CD4-positive, alpha-beta T cell treated with Interleukin-17A for 1 hour (primary cell): Measurements from ENCODE around the gene HYAL3.

Experiments used
- DNase-seq: peaks from one replicate; pipeline ENCODE4 v3.0.0-alpha.2; 2020

Gene HYAL3, protein sequence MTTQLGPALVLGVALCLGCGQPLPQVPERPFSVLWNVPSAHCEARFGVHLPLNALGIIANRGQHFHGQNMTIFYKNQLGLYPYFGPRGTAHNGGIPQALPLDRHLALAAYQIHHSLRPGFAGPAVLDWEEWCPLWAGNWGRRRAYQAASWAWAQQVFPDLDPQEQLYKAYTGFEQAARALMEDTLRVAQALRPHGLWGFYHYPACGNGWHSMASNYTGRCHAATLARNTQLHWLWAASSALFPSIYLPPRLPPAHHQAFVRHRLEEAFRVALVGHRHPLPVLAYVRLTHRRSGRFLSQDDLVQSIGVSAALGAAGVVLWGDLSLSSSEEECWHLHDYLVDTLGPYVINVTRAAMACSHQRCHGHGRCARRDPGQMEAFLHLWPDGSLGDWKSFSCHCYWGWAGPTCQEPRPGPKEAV

DNA sequence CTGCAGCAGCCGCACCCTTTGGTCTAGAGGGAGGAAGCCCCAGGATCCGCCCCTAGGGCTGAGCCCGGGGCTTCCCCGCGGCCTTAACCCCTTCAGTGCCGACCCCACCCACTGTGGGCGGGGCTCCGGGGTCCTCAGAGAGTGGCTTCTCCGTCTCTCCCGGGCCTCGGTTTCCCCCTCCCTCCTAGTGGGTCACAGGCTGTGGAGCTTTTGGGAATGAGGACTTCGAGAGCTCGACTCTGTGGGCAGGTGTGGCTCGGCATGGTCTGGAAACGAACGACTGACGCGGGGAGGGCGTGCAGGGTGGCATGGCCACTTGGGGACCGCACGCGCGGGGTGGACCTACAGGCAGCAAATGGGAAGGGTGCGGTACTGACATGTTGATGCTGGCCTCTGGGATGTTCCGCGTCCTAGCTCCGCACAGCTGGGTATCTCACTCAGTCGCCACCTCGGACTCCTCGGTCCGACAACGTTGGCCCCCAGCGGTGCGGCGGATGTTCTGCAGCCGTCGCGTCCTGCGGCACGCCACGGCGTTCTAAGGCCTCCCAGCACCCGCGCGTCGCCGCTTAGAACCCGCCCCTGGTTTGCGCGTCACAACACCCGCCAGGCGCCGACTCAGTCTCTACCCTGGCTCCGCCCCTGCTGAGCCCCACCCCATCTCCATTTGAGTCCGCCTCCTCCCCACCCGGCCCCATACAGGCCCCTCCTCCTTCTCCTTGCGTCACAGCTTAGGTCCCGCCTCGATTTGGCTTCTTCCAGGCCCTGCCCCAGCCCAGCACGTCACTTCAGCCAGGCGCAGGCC lies at the start of gene HYAL3, which contains the start of gene NAA80:
Gene HYAL3 (minus strand): TSS at position 570 of the 802 bp plus-strand sequence. CDS start 3,803 bp downstream, outside the sequence.
Gene NAA80 (minus strand): TSS at position 570 of the 802 bp plus-strand sequence. CDS start 1,942 bp downstream, outside the sequence.
- DNase-seq = peak; percentile 100

DNA sequence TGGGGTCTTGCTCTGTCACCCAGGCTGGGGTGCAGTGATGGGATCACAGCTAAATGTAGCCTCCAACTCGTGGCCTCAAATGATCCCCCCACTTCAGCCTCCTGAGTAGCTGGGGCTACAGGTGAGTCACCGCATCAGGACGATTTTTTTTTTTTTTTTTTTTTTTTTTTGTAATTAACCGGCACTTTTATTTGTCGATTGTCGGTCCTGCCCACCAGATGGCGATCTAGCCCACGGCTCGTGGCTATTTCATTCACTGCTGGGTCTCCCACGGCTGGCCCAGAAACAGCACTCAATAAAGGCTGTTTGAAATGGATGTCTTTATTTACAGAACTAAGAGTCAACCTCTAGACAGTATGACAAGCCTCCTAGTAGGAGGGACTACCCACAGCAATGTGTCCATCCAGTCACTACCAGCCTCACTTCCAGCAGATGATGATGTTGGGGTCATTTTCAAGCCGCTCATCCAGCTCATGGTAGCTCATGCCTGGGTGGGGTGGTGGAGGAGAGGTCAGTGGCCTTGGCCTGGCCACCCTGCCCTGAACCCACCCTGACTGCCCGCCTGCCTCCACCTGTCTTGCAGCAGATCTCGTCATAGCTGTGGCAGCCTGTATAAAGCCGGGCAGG lies 48.1 kb upstream of the HYAL3 start:
- DNase-seq = peak; percentile 89

DNA sequence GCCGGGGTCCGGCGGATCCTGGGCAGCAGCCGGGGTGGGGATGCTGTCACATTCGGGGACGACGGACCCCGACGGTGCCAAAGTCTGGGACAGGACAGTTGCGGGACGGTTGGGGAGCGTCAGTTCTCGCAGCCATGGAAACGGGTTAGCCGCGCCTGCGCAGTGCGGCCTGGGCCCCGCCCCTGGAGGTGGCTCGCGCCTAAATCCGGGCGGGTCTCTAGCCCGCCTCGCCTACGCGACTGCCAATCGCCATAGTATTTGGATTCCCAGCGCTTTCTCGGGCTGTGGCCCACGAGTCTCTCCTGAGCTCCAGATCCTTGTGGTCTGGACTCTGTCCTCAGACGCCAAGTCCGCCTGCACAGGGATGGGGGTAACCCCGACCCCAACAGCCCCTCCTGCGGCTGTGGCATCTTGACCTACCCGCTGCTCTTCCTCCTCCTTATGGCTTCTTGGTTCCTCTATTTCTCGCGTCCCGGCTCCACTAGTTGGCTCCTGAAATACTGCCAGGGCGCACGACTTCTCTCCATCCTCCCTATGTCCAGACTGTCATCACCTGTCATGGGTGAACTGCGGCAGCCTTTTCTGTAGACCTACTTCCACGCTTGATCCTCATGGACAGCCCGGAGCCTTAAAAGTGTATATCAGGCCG lies 46.5 kb upstream of the HYAL3 start, which contains the start of gene ZMYND10:
Gene ZMYND10 (minus strand): TSS at position 147 of the 649 bp plus-strand sequence. CDS start 153 bp downstream, outside the sequence.
- DNase-seq = peak; percentile 79

DNA sequence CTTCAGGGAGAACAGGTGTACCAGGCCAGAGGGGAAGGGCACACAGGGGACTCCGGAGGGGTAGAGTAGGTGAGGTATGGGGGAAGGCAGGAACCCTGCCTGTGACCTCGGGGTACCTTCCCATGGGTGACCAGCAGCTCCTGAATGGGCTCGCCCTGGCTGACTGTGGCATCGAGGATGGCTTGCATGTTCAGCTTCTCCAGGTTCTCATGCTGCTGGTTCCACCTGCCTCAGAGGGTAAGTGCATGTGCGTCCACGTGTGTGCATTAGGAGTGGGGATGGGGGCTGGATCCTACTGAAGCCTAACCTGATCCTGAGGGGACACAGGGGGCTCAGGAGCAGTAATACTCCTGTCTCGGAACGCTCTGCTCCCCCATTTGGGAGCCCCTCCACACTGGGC lies 45.8 kb upstream of the HYAL3 start:
- DNase-seq = no peak

DNA sequence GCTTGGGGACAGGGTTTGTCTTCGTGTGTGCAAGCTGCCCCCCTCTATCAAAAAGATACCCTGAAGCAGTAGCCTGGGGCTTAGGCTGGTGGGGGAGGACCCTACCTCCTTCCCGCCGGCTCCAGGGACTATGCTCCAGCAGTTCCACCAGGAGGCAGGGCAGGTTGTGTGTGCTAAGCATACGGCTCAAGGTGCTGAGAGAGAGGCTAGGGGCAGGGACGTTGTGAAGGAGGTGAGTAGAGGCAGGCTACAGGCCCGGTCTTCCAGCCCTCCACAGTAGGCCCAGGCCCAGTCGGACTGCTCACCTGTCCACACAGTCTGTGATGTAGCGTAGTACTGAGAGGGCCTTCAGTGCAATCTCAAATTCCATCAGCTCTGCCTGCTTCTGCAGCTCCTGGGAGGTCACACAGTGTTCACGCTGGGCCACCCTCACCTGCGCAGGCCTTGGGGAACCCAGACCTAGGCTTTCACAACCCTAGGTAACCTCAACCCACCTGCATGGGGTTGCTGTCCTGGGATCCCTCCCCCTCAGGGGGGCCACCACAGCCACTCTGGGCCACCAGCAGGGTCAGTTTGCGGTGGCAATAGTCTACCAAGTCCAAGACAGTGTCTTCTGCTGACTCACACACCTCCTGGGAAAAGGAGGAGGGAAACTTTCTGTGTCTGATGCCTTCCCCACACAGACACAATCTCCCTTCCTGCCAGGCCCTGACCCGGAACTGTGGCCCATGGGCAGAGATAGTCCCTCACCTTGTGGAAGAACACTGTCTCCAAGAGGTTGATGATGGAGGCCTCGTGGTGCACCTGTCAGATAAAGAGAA lies 43.8 kb upstream of the HYAL3 start:
- DNase-seq = no peak

DNA sequence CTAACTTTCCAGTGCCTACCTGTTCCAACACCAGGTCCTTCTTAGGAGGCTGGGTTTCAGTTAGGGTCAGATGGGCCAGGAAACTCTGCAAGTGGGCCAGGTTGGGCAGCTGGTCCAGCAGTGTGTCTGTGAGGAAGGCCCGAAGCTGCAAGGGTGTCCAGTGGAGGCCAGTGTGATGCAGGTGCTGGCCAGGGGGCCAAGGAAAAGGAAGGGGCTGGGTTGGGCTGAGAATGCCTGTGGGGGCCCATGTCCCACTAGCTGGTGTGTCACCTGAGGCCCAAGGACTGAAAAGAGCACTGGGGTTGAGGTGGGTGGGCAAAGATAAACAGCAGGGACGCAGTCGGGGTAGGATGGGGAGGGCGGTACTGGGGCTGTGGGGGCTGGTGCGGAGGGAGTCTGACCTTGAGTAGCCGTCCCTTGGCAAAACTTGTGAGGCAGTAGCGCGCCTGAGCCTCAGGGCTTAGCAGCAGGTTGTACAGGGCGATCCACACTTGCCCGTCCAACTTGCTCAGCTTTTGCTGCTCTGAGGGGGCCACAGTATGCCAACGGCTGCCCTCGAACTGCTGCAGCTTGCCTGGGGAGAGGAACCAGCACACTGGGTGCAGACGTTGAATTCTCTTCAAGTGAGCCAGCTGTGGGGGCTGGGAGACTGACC lies 42.9 kb upstream of the HYAL3 start:
- no peak for DNase-seq

DNA sequence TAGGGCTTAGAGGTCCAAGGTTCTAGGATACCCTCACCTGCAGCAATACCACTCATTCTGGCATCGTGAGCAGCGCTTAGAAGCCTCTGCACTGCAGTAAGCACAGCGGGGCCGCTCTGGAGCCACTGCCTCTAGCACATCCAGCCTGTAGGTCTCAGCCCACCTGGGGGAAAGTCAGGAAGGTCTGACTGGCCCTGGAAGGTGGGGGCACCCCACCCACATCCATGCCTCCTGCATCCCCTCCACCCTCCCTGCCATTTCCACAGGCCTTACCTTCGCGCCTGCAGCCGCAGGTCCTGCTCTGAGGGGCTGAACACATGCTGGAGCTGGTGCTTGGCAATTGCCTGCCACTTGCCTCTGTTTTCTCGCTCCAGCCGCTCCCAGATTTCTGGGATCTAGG lies 42.3 kb upstream of the HYAL3 start:
- no peak for DNase-seq

DNA sequence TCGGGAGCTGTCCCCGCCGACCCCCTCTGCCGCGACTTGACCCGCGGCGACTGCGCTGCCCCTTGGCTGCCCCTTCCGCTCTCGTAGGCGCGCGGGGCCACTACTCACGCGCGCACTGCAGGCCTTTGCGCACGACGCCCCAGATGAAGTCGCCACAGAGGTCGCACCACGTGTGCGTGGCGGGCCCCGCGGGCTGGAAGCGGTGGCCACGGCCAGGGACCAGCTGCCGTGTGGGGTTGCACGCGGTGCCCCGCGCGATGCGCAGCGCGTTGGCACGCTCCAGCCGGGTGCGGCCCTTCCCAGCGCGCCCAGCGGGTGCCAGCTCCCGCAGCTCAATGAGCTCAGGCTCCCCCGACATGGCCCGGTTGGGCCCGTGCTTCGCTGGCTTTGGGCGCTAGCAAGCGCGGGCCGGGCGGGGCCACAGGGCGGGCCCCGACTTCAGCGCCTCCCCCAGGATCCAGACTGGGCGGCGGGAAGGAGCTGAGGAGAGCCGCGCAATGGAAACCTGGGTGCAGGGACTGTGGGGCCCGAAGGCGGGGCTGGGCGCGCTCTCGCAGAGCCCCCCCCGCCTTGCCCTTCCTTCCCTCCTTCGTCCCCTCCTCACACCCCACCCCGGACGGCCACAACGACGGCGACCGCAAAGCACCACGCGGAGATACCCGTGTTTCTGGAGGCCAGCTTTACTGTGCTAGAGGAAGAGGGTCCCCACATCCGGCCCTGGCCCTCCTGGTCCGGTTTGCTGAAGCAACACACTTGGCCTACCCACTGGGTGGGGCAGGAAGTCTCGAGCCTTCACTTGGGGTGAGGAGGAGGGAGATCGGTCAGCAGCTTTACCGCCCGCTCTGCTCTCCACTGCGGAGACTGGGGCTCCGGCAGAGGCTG lies 41.5 kb upstream of the HYAL3 start, which contains the start of gene RASSF1:
Gene RASSF1 (minus strand): TSS at position 389 of the 882 bp plus-strand sequence. CDS start 31 bp downstream, at position 358.
- DNase-seq = peak; percentile 80

DNA sequence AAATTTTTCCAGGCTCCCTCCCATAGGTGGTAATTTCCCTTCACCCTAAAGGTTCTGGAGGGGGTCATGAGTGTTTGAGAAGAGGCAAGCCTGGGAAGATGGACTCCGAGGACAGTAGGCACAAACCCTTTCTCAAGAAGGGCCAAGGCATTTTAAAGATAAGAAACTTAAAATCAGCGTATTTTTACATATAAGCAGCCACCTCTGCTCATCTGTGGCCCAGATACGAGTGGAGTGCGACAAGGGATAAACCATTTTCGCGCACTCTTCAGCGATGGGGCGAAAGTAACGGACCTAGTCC lies 40.9 kb upstream of the HYAL3 start:
- DNase-seq = no peak

DNA sequence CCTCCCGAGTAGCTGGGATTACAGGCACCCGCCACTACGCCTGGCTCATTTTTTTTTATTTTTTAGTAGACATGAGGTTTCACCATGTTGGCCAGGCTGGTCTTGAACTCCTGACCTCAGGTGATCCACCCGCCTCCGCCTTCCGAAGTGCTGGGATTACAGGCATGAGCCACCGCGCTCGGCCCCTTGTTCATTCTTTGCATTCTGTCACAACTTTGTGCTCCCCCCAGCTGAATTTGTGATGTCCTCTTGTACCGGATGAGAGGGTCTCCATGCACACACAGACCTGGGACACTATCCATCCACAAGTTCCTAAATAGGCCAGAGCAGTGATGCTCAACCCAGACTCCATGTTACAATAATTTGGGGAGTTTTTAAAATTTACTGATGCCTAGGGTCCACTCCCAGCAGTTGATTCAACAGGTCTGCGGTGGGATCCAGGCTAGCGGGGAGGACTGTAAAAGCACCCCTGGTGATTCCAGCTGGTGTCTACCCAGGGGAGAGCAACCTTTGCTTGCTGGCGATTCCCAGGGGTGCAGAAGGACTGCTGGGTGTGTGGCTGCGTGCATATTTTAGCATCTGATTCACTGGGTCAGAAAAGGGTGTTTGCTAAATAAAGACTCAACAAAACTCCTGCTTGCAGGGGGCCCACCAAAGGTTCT lies 40.4 kb upstream of the HYAL3 start:
- DNase-seq = no peak

DNA sequence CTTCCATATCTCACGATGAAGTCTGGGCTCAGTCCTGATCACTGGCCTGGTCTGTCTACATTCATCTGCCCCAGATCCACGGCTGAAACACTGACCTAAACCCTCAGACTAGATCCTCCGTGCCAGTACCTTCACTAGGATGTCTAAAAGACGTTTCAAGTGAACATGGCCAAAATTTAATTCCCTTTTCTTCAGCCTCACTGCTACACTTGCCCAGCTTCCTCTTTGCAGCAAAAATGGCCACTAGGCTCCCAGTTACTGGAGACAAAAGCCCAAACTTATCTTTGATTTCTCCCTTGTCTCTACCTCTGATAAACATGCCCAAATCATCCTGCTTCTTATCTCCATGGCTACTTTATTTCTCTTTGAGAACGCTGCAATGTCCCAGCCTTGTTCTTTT lies 39.8 kb upstream of the HYAL3 start:
- no peak for DNase-seq

DNA sequence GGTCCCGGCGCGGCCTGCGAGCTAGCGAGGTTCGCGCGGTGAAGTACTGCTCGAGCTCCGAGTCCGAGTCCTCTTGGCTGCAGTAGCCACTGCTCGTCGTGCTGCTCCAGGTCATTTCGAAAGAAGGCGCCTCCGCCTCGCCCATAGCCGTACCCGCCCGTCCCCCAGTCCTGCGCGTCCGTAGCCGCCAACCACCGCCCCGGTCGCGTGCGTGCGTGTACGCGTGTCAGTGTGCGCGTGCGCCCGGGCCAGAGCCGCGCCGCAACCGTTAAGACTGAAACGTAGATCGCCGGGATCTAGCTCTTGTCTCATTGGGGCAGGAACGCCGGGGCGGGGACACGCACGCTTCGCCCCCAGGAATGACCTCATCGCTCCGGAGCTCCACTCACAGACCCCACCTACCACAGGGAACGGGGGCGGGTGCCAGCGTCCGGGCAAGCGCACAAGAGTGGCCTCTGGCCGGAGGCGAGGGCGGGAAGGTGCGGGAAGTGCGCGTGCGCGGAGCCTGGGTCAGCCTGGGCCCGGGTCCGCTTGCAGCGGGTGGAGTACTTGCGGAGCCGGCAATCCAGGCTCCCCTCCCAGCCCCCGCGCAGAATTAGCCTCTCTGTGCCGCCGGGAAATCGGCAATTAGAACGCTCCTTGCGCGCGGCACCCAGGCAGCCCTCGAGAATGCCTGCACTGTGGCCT lies 38.1 kb upstream of the HYAL3 start:
- peak; percentile 96 for DNase-seq

DNA sequence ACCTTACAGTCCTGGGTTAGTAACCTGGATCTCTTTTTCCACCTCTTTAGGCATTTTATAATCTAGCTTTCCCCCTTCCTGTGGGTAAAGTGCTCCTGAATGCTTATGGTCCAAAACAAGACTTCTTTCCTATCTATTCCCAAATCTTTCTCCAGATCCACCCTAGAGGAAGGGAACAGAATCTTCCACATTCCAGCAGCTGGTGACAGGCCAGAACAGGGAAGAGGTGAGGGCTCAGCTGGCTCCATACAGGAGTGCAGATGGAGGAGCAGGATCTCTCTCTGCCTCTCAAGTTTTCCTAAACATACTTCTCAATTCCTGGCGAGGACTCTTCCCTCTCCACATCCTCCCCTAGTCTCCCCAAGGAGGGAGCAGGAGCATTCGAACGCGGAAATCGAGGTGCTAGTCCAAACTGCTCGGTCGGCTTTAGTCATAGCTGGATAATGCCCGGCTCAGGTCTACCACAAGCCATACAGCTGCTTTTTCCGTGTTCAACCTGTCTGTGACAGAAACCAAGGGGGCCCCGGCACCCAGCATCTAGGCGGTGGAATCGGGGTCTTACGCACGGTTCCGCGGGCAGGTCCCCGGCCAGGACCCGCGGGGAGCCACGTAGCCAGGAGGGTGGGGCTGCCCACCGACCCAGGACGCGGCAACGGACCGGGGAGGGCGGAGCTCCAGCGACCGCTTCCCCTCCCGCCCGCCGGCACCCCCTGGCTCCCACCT lies 37.4 kb upstream of the HYAL3 start:
- DNase-seq = no peak

DNA sequence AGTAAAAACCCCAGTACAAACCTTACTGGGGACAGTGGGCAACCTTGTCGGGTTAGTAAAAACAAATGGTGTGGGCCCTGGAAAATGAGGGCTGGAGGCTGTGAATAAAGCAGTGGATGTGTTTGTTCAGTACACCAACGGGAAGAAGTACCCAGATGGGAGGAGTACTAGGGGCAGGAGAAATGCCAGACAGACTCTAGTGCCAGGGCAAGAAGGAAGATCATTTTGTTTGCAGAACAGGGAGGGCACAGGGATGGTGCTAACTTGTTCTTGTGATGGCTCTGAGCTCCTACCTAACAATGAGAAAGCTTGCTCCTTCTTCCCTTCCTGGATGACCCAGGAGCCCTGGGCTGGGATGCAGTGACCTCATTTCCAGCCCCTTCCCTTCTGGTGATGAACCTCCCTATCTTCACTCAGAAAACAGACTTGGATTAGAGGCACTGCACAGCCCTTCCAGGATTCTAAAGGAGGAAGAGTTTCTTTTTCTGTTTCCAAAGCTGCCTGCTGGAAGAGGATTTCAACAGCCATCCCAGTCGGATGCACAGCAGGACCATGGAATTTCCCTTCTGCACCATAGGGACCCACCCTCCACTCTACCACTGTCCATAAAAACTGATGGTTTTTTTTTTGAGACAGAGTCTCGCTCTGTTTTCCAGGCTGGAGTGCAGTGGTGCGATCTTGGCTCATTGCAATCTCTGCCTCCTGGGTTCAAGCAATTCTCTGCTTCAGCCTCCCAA lies 35.3 kb upstream of the HYAL3 start:
- no peak for DNase-seq

DNA sequence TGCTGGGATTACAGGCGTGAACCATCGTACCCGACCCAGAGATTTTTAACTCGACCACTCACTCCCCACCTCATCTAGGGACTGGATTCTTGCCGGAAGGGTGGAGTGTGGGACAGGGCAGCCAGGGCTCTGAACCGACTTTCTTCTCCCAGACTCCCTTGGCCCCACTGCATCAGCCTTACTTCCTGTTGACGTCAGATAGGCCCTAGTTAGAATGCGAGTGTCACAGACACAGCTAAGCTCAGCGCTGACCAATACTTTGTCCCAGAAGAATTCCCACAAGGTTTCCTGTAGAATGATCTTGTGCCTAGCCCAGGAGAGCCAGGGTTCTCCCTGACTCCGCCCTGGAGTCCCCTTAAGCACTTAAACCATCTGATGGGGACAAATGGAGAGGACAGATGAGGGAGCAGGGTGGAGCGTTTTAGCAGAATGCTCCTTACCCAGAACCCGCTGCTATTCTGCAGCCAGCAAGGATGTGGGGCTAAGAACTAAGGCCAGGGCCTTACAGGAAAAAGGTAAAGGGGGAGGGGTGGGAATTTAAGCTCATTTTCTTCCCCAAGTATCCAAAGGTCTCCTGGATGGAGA lies 34.6 kb upstream of the HYAL3 start:
- DNase-seq = peak; percentile 40

DNA sequence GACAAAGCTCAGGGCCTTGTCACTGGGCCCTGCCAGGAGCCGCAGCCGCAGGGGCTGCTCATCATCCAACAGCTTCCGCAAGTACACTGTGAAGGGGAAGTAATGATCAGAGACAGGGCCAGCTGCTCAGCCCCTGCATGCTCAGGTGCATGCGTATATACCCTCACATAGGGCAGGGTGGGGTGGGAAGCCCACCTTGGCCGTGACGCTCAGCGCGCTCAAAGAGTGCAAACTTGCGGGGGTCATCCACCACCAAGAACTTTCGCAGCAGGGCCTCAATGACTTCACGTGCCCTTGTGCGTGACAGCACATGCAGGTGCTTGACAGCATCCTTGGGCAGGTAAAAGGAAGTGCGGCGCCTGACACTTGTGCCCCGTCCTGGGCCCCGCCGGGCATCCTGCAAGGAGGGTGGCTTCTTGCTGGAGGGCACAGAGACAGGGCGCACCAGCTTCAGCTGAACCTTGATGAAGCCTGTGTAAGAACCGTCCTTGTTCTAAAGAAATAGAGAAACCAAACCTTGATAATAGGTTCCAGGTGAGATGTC lies 32.2 kb upstream of the HYAL3 start:
- no peak for DNase-seq

DNA sequence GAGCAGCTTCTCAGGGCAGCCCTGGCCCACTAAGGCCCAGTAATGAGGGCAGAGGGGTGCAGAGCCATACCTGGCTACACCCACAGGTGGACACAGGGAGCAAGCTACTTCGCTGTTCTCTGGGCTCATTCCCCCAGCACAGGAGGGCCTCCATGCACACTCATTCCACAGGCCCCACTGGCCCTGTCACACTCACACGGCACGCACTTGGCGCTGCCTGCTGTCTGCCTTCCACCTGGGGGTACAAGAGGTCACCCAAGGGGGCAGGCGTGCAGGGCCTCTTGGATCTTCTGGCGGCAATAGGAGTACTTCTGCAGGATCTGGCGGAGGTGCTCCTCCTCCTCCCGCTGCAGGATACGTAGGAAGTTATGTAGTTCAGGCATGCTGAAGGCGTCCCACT lies 31.1 kb upstream of the HYAL3 start:
- no peak for DNase-seq
